ENCODE measurements around the gene KCTD17.

KCTD17 gene

GRCh38 chr22:37021041-37021440 is 30.5 kb upstream of the KCTD17 start:
- no peak for DNase-seq (ENCODE audit: low read depth in 2 of 2)

GRCh38 chr22:37021710-37022482 is 29.6 kb upstream of the KCTD17 start:
- DNase-seq (ENCODE audit: low read depth in 2 of 2): no peak

- no peak for DNase-seq (ENCODE audit: low read depth in 2 of 2)
Measured at GRCh38 chr22:37022483-37023337, 28.8 kb upstream of the KCTD17 start.

- DNase-seq (ENCODE audit: low read depth in 2 of 2): no peak
Measured at GRCh38 chr22:37023743-37024338, 27.7 kb upstream of the KCTD17 start.

DNA sequence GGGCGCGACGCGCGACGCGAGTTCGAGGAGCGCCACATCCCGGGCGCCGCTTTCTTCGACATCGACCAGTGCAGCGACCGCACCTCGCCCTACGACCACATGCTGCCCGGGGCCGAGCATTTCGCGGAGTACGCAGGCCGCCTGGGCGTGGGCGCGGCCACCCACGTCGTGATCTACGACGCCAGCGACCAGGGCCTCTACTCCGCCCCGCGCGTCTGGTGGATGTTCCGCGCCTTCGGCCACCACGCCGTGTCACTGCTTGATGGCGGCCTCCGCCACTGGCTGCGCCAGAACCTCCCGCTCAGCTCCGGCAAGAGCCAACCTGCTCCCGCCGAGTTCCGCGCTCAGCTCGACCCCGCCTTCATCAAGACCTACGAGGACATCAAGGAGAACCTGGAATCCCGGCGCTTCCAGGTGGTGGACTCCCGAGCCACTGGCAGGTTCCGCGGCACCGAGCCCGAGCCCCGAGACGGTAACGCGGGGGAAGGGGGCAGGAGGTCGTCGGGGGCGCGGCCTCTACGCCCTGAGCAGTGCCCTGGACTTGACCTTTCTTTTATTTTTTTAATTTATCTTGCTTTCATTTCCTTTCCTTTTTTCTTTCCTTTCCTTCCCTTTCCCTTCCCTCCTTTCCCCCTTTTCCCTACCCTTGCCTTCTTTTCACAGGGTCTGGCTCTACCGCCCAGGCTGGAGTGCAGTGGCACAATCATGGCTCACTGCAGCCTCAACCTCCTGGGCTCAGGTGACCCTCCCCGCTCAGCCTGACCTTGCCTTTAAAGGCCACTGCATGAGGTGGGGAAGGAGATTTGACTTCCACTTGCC is 27.0 kb upstream of the KCTD17 start:
- no peak for DNase-seq (ENCODE audit: low read depth in 2 of 2)

- DNase-seq (ENCODE audit: low read depth in 2 of 2): no peak
Measured at GRCh38 chr22:37025500-37026070, 26.0 kb upstream of the KCTD17 start.

DNA sequence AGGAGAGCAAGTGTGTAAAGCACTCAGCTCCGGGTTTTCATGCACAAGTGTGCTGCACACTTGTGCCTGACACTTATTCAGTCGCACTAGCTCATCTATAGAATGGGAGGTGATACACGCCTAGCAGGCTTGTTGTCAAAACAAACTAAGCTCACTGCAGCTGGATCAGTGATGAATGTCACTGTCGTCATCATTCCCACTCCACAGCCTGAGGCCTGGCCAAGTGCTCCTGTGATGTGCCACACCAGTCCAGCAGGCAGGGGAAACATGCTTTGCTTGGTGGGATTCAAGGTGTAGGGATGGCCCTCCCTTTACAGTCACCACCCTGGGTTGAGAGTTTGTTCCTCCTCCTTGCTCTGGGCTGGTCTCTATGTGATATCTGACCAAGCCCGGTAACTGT is 25.2 kb upstream of the KCTD17 start:
- DNase-seq (ENCODE audit: low read depth in 2 of 2): no peak

DNA sequence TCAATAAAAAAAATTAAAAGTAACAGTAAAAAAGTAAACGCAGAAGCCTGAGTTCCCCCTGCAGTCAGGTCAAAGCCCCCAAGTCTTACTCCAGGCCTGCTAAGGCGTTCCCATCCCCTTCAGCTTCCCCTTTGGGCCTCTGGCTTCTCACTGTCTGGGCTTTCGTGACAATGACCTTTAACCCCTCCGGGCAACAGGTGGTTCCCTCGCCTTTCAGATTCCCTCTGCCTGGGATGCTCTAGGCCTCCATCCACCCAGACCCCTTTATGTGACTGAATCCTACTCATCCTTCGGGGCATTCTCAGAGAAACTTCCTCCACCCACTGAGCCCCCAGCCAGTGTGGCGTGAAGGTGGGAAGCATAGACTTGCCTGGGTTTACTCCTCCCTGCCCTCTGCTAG is 24.0 kb upstream of the KCTD17 start:
- DNase-seq (ENCODE audit: low read depth in 2 of 2): no peak

DNA sequence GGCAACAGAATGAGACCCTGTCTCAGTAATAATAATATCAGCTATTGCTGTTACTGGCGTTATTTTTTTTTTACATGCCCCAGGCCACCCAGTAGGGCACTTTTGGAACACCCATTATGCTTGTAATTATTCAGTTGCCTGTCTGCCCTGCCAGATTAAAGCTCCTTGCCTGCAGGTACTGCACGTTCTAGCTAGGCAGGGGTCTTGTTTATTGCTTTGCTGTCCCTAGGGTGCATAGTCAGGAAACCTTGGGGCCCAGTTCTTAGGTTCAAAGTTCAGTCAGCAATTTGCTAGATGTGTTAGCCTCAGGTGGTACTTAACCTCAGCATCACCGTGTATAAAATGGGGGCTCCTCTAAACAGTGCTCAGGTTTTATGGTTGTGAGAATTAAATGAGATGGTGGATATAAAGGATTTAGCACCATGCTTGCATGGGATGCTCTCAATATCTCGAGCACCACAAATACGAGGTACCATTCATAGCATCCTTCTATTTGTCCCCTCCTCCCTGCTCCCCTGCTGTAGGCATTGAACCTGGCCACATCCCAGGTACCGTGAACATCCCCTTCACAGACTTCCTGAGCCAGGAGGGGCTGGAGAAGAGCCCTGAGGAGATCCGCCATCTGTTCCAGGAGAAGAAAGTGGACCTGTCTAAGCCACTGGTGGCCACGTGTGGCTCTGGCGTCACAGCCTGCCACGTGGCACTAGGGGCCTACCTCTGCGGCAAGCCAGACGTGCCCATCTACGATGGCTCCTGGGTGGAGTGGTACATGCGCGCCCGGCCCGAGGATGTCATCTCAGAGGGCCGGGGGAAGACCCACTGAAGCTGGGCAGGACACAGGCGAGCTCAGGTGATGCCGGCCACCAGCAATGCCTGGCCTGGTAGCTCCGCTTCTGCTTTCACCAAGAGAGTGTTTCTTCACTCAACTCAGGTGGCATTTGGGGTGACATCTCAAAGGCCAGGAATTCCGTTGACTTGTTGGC is 22.6 kb upstream of the KCTD17 start:
- DNase-seq (ENCODE audit: low read depth in 2 of 2): no peak

GRCh38 chr22:37030560-37031281 is 20.8 kb upstream of the KCTD17 start:
- no peak for DNase-seq (ENCODE audit: low read depth in 2 of 2)

- no peak for DNase-seq (ENCODE audit: low read depth in 2 of 2)
Measured at GRCh38 chr22:37032134-37032534, 19.4 kb upstream of the KCTD17 start.

DNA sequence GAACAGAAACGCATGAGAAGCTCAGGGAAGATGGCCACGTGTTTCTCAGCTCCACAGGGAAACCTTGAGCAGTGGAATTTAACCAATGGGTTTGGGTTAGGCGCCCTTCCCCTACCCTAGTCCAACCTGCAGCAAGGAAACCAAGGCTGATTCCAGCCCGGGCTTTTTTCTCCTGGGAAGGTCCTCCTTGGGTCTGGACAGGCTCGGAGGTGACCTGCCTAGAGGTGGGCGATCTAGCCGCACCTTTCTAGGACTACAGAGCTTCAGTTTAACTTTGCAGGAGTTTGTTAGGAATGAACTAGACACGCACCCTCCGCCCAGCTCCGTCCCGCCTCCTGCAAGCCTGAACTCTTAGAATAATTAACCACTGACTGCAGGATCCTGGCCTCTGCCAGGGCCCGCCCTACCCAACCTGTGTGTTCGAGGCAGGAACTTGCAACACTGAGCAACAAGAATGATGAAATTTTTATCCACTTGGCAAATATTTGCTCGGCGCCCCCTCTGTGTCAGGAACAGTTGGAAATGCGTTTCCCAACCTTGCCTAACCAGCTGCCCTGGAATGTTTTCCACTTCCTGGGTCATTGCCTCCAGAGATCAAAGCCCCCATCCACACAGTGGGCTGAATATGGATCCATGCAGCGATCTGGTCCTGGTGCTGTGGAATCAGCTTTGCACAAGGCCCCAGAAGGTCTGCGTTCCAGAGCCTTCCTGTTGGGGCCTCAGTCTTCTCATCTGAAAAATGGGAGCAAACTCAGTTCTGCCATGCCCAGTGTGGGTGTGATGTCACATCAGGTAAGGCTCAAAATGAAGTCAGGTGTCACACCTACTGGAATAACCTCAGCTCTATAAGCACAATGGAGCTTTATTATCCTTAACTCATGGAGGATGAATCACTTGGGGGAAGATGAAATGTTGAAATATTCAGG is 18.7 kb upstream of the KCTD17 start:
- peak; percentile 47 to 48 for DNase-seq (ENCODE audit: low read depth in 2 of 2)

- DNase-seq (ENCODE audit: low read depth in 2 of 2): no peak
Measured at GRCh38 chr22:37033605-37034430, 17.7 kb upstream of the KCTD17 start.

DNA sequence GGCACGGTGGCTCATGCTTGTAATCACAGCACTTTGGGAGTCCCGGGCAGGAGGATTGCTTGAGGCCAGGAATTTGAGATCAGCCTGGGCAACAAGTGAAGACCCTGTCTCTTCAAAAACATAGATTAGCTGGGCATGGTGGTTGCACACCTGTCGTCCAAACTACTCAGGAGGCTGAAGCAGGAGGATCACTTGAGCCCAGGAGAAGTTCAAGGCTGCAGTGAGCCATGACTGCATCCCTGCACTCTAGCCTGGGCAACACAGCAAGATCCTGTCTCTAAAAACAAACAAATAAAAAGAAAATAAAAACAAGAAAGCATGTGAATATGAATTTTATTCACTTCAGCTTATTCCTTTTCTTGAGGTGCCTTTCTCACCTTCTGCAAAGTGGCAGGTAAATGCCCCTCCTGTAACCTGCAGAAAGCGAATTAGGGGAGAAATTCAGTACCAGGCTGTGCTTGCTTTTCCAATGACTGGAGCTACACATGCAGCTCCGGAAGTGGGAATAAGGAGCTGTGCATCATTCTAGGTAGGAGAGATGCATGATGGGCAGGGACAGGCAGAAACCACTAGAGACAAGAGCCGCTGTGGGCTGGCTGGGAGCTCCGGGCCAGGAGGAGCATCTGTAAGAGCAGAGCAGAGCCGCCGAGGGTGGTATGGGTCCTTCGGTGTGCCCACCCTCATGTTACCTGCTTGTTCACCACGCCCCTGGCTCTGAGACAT is 14.7 kb upstream of the KCTD17 start:
- DNase-seq (ENCODE audit: low read depth in 2 of 2): no peak

DNA sequence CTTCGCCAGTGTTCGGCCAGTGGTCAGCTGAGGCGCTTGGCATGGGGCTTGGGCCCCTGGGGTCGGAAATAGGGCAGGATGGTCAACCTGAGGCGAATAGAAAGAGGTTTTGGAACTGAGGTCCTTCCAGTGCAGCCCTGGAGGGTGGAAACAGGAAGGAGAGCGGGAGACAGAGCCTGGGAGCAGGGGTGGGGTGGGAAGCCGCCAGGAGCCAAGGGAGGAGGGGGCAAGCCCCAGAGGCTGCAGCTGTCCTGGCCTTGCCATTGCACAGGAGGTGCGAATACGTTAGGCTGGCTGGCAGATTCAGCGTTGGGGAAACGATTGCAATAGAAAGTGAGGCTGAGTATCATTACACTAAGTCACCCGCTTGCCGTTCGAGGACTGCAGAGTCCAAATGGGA is 13.9 kb upstream of the KCTD17 start:
- no peak for DNase-seq (ENCODE audit: low read depth in 2 of 2)

GRCh38 chr22:37039466-37039865 is 12.1 kb upstream of the KCTD17 start:
- DNase-seq (ENCODE audit: low read depth in 2 of 2): no peak

Measured in fibroblast of skin of left biceps (primary cell).